ENCODE data around the gene HOXA4.

The HOXA4 gene

GRCh38 chr7:27173956-27174873 lies 43.7 kb upstream of the HOXA4 start, which contains the start of gene HOXA10:
Gene HOXA10 (minus strand): TSS chr7:27174320. CDS start chr7:27174306, 14 bp downstream.
- Histone ChIP-seq H3K4me3 (ENCODE audit: low read depth, low read length) (no peak within 1 kb of the TSS), H3K36me3 (replicated peaks) (no peaks in the 10 kb centered on the region), H3K27me3 (replicated peaks) (peaks cover 96% of the 10 kb centered on the region), H3K27ac (no peak within 1 kb of the TSS)
- no peak for DNase-seq
- in situ Hi-C loops (cut with HindIII; ENCODE audit: low pct_ligation_motif_present, low sequenced_read_pairs): no loop called here
- TF ChIP-seq, protein P1, sequence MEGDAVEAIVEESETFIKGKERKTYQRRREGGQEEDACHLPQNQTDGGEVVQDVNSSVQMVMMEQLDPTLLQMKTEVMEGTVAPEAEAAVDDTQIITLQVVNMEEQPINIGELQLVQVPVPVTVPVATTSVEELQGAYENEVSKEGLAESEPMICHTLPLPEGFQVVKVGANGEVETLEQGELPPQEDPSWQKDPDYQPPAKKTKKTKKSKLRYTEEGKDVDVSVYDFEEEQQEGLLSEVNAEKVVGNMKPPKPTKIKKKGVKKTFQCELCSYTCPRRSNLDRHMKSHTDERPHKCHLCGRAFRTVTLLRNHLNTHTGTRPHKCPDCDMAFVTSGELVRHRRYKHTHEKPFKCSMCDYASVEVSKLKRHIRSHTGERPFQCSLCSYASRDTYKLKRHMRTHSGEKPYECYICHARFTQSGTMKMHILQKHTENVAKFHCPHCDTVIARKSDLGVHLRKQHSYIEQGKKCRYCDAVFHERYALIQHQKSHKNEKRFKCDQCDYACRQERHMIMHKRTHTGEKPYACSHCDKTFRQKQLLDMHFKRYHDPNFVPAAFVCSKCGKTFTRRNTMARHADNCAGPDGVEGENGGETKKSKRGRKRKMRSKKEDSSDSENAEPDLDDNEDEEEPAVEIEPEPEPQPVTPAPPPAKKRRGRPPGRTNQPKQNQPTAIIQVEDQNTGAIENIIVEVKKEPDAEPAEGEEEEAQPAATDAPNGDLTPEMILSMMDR (IDR thresholded peaks at IDR 0.05; ENCODE audit: low read depth, low read length, missing control alignments): no peak

DNA sequence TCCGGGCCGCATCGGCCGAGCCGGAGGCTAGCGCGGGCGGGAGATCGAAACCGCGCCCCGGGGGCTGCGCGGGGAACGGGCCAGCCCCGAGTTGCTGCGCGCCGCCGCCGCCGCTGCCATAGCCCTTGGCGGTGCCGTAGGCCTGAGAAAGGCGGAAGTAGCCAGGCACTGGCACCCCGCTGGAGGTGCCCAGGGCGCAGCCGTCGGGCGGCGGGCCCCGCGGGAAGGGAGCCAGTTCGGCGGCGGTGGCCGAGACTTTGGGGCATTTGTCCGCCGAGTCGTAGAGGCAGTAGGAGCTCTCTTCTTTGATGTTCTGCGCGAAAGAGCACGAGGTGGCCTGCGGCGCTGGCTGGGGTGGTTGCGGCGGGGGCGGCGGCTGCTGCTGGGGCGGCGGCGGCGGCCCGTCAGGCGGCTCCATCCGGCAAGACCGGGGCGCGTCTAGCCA lies 43.0 kb upstream of the HOXA4 start:
- TF ChIP-seq, protein P1 (IDR thresholded peaks at IDR 0.05; ENCODE audit: low read depth, low read length, missing control alignments): no peak
- Histone ChIP-seq H3K27me3 (replicated peaks) (peaks cover 97% of the 10 kb centered on the region), H3K27ac (no peak overlapping the region), H3K4me3 (ENCODE audit: low read depth, low read length) (no peak overlapping the region), H3K36me3 (replicated peaks) (no peaks in the 10 kb centered on the region)
- no peak for DNase-seq
- in situ Hi-C loops (cut with HindIII; ENCODE audit: low pct_ligation_motif_present, low sequenced_read_pairs): no loop called here

DNA sequence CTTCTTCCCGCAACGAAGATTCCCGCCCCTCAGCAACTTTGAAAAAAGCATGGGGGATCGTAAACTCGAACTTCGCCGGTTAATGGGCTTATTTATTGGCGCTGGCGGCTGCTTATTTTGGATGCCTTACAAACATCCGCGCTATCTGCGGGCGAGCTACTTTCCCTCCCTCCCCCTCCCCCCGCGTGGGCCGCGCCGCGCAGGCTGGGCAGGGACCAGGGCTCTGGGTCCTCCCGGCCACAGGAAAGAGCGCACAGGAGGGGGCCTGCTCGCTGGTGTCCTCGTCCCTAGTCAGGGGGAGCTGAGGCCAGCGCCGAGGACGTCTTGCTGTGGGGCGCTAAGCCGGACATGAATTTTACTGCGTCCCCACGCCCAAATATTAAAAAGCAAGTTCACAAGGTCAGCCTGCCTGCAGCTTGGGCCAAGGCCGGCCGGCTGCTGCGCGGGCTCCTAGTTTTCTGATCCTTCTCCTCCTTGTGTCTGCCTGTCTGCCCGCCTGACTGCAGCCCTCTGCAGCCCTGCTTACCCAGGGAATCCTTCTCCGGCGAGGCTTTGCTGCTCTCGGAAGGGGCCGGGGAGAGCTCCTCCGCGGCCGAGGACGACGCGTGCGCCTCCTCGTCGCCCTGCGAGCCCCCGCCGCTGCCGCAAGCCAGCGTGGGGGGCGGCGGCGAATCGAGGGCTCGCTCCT lies 42.4 kb upstream of the HOXA4 start:
- TF ChIP-seq, protein P1 (IDR thresholded peaks at IDR 0.05; ENCODE audit: low read depth, low read length, missing control alignments): no peak
- in situ Hi-C loops (cut with HindIII; ENCODE audit: low pct_ligation_motif_present, low sequenced_read_pairs): no loop called here
- Histone ChIP-seq H3K27ac (no peak overlapping the region), H3K4me3 (ENCODE audit: low read depth, low read length) (no peak overlapping the region), H3K27me3 (replicated peaks) (peaks cover 98% of the 10 kb centered on the region), H3K36me3 (replicated peaks) (no peaks in the 10 kb centered on the region)
- DNase-seq: no peak

DNA sequence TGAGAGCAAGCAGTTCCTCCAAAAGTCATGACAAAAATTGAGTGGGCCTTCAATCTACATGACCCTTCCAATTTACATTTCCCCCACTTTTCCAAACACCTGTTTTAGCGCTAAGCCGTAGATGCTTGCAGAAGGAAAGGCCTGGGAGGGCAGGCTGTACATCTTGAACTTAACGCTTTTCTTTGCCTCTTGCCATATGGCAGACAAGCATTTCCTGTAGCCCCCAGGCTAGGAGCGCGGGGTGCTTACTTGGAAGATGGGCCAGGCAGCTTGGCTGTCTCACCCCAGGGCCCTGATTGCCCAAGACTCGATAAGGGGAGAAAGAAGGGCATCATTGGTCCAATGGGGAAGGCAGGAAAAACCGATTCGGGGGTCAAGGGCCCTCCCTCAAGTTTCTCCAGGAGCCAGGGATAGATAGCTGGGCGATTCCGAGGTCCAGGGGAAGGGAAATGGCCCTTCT lies 41.8 kb upstream of the HOXA4 start:
- Histone ChIP-seq H3K4me3 (ENCODE audit: low read depth, low read length) (no peak overlapping the region), H3K27me3 (replicated peaks) (peaks cover 98% of the 10 kb centered on the region), H3K36me3 (replicated peaks) (no peaks in the 10 kb centered on the region), H3K27ac (no peak overlapping the region)
- DNase-seq: no peak
- in situ Hi-C loops (cut with HindIII; ENCODE audit: low pct_ligation_motif_present, low sequenced_read_pairs): no loop called here
- TF ChIP-seq, protein P1 (IDR thresholded peaks at IDR 0.05; ENCODE audit: low read depth, low read length, missing control alignments): no peak

DNA sequence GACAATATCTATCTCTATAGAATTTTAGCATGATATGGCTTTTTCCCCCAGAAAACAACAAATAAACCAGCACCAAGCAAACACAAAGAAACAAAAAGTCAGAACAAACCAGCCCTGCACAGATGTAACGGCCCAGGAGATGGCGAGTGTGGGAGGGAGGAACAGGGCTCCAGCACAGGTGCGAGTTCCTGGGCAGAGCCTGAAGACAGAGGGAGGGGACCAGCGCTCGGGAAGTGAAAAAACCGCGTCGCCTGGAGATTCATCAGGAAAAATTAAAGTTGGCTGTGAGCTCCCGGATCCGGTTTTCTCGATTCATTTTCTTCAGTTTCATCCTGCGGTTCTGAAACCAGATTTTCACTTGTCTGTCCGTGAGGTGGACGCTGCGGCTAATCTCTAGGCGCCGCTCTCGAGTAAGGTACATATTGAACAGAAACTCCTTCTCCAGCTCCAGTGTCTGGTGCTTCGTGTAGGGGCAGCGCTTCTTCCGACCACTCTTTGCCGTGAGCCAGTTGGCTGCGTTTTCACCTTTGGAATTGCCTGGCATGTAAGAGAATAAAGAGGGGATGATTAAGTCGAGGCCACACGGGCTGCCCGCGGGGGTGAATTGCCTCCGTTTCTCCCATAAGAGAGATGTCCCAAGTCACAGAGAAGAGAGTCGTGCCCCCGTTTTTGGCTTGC lies 41.2 kb upstream of the HOXA4 start:
- peaks cover 98% of the 10 kb centered on the region for H3K27me3 ChIP-seq (replicated peaks)
- H3K36me3 ChIP-seq (replicated peaks): no peaks in the 10 kb centered on the region
- TF ChIP-seq, protein P1 (IDR thresholded peaks at IDR 0.05; ENCODE audit: low read depth, low read length, missing control alignments): no peak
- no peak overlapping the region for H3K27ac ChIP-seq
- no peak for DNase-seq
- H3K4me3 ChIP-seq (ENCODE audit: low read depth, low read length): no peak overlapping the region
- in situ Hi-C loops (cut with HindIII; ENCODE audit: low pct_ligation_motif_present, low sequenced_read_pairs): no loop called here
